ENCODE data around the gene SLC6A8. TPM values are rescaled to one million over a fixed set of nuclear protein-coding genes. Genes with fewer than 3 reads are reported as not detected.

Gene SLC6A8
- total RNA-seq, 2 experiments from 2014 or later: 0.68 to 0.70 TPM

DNA sequence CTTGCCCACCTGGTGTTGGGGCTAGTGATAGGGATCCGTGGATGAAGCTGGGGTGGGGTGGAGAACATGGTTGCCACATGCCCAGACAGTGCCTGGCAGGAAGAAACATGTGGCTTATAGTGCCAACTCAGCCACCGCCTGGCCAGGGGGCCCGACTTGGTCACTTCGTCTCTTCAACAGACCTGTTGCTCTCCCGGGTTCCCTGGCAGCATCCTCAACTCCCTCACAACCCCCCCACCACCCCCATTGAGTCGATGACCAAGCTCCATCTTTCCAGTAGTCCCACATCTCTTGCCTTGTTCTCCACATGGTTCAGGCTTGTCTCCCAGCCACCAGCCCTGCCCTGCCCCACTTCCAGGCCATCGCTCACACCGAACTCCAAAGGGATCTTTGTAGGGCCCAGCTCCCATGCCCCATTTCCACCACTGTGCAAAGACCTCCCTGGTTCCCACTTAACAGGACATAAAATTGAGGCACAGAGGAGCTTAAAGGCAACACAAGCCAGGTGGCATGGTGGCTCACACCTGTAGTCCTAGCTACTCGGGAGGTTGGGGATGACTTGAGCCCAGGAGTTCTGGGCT, 21.9 kb upstream of the SLC6A8 start:
- H3K27ac Mint-ChIP-seq: no peak overlapping the region
- no peak for DNase-seq
- no peaks in the 10 kb centered on the region for H3K36me3 Mint-ChIP-seq
- no peaks in the 10 kb centered on the region for H3K9me3 Mint-ChIP-seq
- peaks cover 44% of the 10 kb centered on the region for H3K27me3 Mint-ChIP-seq
- no peaks in the 10 kb centered on the region for H3K4me1 Mint-ChIP-seq
- no peak overlapping the region for H3K4me3 Mint-ChIP-seq

DNA sequence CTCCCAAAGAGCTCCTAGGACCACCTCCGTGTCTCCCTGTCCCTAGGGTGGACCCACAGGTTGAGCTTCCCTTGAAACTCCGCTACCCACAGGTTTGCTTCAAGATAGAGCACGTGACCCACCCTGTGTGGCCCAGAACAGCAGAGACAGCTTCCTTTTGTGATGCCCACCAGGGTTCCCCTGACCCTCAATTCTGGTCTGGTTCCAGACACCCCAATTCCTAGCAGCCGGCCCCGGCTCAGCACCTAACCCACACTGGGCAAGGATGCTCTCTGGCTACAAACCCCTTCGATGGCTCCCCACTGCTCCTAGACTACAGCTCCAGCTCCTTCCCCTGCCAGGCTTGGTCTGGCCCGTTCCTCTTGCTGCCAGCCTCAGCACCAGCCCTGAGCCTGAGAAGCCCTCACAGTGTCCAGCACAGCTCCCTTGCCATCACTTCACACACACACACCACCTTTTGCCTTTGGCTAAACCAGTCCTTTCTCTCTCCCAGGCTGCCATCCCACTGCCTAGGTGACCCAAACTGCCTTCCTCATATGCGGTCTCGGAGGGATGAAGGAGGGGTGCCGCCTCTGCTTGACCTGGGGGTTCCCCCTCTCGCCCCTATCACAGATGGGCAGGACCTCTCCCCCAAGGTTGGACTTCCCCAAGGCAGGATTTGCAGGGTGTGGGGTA, 20.3 kb upstream of the SLC6A8 start:
- no peaks in the 10 kb centered on the region for H3K9me3 Mint-ChIP-seq
- no peak for DNase-seq
- peaks cover 31% of the 10 kb centered on the region for H3K27me3 Mint-ChIP-seq
- H3K4me3 Mint-ChIP-seq: peak overlapping the region; percentile 73
- no peak overlapping the region for H3K27ac Mint-ChIP-seq
- H3K4me1 Mint-ChIP-seq: no peaks in the 10 kb centered on the region
- H3K36me3 Mint-ChIP-seq: no peaks in the 10 kb centered on the region

DNA sequence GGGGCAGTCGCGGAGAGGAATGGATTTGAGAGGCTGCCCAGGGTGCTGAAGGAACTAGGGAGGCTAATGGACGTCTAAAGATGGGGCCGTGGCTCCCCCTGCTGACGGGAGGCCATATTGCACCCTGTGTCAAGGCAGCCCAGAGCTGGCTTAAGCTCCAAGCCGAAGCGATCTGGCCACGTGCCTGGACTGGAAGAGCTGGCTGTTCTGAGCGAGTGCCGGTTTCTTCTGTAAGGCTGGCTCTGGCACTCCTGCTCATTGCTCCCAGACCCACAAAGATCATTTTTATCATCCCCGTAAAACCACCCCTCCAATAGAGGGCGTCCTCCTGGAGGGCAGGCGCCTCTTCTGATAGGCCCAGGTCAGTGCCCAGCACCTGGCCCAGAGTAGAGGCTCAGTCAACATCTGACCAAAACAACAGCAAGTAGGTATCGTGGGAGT, 19.8 kb upstream of the SLC6A8 start:
- no peak overlapping the region for H3K27ac Mint-ChIP-seq
- H3K36me3 Mint-ChIP-seq: no peaks in the 10 kb centered on the region
- no peaks in the 10 kb centered on the region for H3K9me3 Mint-ChIP-seq
- H3K4me1 Mint-ChIP-seq: no peaks in the 10 kb centered on the region
- peak; percentile 70 for DNase-seq
- peaks cover 33% of the 10 kb centered on the region for H3K27me3 Mint-ChIP-seq
- peak overlapping the region; percentile 73 for H3K4me3 Mint-ChIP-seq

DNA sequence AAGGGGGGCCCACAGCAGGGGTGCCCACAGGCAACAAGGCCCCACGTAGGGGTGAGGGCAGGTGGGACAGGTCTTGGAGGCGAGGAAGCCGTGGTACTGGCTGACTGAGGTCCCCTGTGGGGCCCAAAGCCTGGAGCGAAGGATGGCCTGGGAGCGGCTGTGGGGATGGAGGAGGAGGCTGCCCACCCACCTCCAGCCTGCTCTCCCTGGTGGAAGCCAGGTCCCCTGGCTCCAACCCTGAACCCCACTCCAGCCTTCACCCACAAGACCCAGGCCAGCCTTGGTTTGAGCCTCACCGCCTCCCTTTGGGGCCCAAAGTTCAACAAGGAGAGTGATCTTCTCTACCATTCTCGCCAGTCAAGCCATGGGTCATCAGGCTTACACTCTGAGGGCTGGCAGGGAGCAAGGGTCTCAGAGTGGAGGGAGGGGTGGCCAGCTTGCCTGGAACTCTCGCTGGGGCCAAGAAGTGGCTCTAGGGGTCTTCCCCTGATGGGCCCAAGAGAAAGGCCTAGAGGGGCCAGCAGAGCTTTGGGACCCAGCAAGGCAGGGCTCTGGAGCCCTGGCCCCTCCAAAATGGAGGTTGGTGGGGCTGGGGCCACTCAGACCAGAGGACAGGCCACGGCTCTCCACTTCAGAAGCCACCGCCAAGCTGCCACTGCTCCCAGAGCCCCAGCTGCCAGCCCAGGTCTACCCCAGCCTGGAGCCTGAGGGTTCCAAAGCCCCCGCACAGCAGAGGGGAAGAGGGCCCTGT, 19.1 kb upstream of the SLC6A8 start:
- Mint-ChIP-seq H3K4me3 (no peak overlapping the region), H3K27ac (no peak overlapping the region), H3K27me3 (peaks cover 36% of the 10 kb centered on the region), H3K9me3 (no peaks in the 10 kb centered on the region), H3K36me3 (no peaks in the 10 kb centered on the region), H3K4me1 (no peaks in the 10 kb centered on the region)
- no peak for DNase-seq

DNA sequence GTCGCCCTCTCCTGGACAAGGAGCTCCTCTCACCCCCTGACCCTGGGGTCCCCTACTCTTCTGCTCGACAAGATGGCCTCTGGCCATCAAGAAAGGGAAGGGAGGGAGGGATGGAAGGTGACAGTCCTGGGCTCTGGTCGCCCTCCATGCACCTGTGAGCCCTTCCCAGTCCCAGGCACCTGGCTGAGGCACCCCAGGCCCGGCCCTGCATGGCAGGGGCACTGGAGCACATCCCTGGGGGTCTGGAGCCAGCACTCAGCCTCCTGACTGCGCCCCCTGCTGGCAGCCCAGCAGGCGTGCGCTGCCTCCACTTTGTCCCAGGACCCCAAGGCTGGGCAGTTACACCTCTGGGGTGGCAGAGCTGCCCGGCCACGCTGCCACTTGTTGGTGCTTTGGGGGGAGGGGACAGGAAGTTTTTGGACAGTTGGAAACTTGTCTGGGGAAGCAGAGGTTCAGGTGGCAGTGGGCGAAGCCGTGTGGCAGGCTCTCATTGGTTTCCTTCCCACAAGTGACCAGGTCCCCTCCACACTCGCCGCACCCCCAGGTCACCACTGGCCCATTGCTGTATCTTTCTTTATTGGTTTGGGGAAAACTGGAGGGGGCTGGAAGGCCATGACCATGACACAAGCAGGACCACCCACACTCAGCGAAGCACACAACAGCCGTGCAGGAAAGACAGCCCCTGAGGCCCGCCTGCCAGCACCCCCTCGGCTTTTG, 18.4 kb upstream of the SLC6A8 start:
- H3K27me3 Mint-ChIP-seq: peaks cover 39% of the 10 kb centered on the region
- no peak overlapping the region for H3K27ac Mint-ChIP-seq
- DNase-seq: peak; percentile 48
- H3K36me3 Mint-ChIP-seq: no peaks in the 10 kb centered on the region
- H3K4me1 Mint-ChIP-seq: no peaks in the 10 kb centered on the region
- H3K9me3 Mint-ChIP-seq: no peaks in the 10 kb centered on the region
- H3K4me3 Mint-ChIP-seq: no peak overlapping the region

- no peak for DNase-seq
- Mint-ChIP-seq H3K9me3 (no peaks in the 10 kb centered on the region), H3K4me1 (no peaks in the 10 kb centered on the region), H3K27me3 (peaks cover 44% of the 10 kb centered on the region), H3K36me3 (no peaks in the 10 kb centered on the region), H3K27ac (no peak overlapping the region), H3K4me3 (no peak overlapping the region)
These were observed 17.6 kb upstream of the SLC6A8 start for GRCh38 chrX:153669901-153670731.

DNA sequence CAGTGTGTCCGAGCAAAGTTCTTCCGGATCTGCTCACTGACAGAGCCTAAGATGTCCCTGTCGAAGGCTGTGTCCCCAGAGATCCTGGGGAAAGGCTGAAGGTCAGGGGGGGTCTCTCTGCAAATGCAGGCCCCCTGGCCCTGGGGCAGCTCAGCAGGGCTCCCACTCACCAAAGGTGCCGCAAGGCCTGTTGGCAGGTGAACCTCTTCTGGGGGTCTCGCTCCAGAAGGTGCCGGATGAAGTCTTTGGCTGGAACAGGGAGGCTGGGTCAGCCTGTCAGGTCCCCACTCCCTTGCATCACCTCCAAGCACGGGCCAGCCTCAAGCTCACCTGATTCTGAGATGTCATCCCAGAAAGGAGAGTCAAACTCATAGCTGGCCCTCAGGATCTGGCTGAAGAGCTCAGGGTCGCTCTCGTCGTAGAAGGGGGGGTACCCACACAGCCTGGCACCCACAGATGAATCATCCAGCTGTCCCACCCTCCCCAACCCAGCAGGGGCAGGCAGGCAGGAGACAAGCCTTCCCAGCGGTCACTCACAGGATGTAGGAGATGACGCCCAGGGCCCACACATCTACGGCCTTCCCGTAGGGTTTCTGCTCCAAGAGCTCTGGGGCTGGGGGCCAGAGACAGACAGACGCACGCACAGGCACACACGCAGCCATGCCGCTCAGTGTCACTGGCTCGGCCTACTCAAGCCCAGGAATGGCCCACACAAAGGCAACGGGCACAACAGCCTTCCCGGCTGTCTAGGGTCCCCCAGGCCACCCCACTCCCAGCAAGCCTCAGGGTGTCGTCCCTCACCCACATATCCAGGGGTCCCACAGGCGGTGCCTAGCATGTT, 16.8 kb upstream of the SLC6A8 start:
- DNase-seq: no peak
- Mint-ChIP-seq H3K27me3 (peaks cover 43% of the 10 kb centered on the region), H3K4me1 (no peaks in the 10 kb centered on the region), H3K36me3 (no peaks in the 10 kb centered on the region), H3K27ac (no peak overlapping the region), H3K4me3 (no peak overlapping the region), H3K9me3 (no peaks in the 10 kb centered on the region)

DNA sequence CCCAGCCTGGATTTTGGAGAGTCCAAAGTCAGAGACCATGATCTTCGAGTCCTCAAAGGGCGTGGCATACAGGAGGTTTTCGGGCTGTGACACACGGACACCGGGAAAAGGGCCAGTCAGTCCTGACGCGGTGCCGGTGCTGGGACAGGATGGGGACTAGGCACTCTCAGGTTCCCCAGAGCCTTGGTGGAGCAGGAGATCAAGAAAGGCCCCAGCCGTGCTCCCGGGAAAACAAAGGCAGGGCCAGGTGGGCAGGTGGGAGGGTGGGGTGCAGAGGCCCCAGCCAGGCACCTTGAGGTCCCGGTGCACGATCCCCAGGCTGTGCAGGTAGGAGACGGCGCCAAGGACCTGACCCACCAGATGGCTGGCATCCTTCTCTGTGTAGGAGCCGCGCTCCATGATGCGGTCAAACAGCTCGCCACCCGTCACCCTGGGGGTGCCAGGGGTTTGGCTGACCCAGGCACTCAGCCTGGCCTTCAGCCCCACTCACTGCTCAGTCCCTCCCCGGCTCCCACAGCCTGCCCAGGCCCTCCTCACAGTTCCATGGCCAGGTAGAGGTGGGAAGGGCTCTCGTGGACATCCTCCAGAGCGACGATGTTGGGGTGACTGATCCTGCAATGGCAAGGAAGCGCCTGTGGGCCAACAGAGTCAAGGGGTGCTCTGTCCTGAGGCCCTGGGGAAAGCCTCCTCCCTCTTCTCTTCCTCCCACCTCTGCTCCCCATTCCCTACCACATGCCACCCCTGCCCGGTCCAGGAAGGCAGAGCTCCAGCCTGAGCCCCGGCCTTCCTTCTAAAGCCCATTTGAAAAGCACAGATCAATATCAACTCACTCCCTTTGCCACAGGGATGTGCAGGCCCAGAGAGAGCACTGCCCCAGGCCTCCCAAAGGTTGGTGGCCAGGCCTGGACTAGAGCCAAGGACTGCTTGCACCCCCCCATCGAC, 15.9 kb upstream of the SLC6A8 start:
- no peak for DNase-seq
- Mint-ChIP-seq H3K27me3 (peaks cover 39% of the 10 kb centered on the region), H3K4me1 (no peaks in the 10 kb centered on the region), H3K4me3 (no peak overlapping the region), H3K9me3 (no peaks in the 10 kb centered on the region), H3K36me3 (no peaks in the 10 kb centered on the region), H3K27ac (no peak overlapping the region)

DNA sequence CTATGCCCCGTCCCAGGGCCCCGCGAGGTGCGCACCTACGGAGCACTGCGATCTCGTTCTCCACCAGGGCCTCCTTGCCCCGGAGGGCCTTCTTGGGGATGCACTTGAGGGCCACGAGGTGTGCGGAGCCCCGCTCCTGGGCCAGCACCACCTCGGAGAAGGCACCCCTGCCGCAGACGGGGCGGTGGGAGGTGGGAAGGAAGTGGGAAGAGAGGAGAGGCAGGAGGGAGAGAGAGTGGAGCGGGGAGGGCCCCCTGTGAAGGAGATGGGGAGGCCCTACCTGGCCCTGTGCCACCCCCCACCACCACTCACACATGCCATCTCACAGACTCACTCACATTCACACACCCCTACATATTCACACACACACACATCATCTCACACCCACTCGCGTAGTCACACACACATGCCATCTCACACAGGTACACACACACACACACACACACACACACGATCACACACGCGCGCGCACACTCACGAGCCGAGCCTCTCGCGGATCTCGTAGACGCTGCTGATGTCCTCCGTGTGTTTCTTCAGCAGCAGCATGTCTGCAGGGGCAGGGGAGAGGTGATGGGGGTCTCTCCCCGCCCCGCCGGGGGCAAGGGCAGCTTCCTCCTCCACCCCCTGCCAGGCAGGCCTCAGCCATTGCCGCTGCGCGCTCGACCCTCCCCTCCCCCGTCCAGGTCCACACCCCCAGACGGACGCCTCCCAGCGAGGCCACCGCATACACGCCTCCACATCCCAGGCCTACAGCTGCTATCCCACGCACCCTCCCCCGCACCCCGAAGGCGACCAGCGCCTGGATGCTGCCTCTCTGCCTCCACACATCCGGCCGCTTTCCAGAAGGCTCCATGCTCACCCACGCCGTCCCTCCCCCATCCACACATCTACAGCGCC, 14.9 kb upstream of the SLC6A8 start:
- Mint-ChIP-seq H3K36me3 (no peaks in the 10 kb centered on the region), H3K4me3 (peak overlapping the region; percentile 37), H3K27me3 (peaks cover 31% of the 10 kb centered on the region), H3K9me3 (no peaks in the 10 kb centered on the region), H3K4me1 (no peaks in the 10 kb centered on the region), H3K27ac (no peak overlapping the region)
- DNase-seq: no peak

- H3K4me1 Mint-ChIP-seq: no peaks in the 10 kb centered on the region
- no peak within 1 kb of the TSS for H3K27ac Mint-ChIP-seq
- H3K4me3 Mint-ChIP-seq: peak within 1 kb of the TSS; percentile 37
- H3K27me3 Mint-ChIP-seq: peaks cover 27% of the 10 kb centered on the region
- no peaks in the 10 kb centered on the region for H3K36me3 Mint-ChIP-seq
- H3K9me3 Mint-ChIP-seq: no peaks in the 10 kb centered on the region
- no peak for DNase-seq
These were observed 14.1 kb upstream of the SLC6A8 start, which contains the start of gene PNCK for GRCh38 chrX:153673428-153674218. Gene PNCK (minus strand): TSS chrX:153673813. CDS start chrX:153673076, 737 bp downstream.

- Mint-ChIP-seq H3K36me3 (no peaks in the 10 kb centered on the region), H3K4me1 (no peaks in the 10 kb centered on the region), H3K9me3 (no peaks in the 10 kb centered on the region), H3K27ac (no peak overlapping the region), H3K4me3 (no peak overlapping the region), H3K27me3 (peaks cover 27% of the 10 kb centered on the region)
- DNase-seq: no peak
These were observed 13.4 kb upstream of the SLC6A8 start for GRCh38 chrX:153674219-153674851.
